GM19463 (cell line): ENCODE measurements around the gene RNF4.
"Not testable (repeated sequence)": the region's sequence is repeated elsewhere in the genome, so short reads cannot be mapped to it uniquely, and the experiment has no call there.

Source experiments
- ATAC-seq: cut with Tn5 transposase; IDR thresholded peaks from one replicate; pipeline ENCODE4 v1.9.1; 2021; ENCODE audit warnings: mild to moderate bottlenecking, moderate library complexity; ENCODE audit not compliant: unreplicated experiment

The RNF4 gene

DNA sequence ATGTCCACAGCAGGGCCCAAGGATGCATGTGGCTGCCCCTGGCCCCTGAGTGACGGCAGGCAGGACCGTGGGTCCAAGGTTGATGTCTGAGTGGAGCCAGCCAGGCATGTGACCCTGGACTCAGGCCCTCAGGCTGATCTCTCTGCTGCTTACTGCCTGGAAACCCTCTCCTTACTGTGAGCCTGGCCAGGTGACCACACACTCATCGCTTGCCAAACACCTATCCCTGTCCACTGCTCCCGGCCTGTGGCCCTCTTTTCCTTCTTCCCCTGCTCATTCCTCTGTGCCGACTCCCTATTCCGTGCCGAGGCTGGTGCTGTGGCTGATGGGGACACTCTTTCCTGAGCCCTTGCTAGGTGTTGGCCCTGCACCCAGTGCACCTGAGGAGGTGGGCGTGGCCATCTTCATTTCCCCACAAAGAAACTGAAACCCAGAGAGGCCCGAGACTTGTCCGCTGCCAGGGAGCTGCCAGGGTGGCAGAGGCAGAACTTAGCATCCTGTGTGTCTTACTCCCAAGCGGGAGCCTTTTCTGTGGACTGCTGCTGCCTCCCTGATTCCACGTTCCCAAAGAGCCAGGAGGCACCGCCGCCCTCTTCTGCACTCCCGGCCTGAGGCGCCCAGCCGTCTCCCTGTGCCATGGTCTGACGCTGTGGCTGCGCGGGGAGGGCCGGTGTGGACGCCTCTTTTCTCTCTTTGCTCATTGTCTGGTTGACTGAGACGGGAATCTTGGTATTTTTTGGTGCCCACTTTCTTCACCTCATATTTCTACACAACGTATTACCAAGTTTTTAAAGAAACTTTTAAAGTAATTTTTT lies 11.2 kb upstream of the RNF4 start:
- ATAC-seq: no peak

DNA sequence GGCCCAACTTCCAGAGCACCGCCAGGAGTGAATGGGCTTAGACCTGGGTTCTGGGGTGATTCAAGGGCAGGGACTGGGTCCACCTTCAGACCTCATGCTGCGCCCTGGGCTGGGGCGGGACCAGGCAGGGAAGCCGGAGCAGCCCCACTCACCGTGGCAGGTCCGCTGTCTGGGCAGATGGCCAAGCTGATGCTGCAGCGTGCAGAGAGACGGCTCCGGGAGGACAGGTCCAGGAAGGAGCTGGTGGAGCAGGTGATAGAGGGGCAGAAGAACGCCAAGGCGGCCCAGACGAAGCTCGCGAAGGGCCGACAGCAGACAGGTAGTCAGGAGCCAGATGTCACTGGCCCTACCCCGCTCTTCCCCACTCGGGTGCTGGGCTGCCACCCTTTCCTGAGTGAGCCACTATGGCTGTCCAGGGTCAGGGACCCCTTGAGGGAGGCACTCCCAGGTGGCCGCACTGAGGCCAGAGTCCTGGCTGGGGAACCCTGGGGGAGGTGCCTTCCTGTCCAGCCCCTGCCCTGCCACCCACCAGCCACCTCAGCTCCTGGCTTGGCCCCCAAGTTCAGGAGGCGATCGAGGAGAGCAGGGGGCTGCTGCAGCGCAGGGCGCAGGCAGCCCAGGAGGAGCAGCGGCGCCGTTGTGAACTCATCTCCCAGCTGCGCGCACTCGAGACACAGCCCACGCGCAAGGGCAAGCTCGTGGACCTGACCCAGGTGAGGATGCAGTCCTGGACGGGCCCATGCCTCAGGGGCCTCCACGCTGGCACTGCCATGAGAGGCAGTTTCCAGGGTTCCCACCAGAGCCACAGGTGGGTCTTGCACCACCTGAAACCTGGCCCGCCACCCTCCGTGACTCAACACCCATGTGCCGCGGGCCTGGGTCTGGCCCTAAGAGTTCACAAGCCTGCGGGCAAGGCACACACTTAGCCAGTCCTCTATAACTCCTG lies 10.1 kb upstream of the RNF4 start:
- ATAC-seq: no peak

DNA sequence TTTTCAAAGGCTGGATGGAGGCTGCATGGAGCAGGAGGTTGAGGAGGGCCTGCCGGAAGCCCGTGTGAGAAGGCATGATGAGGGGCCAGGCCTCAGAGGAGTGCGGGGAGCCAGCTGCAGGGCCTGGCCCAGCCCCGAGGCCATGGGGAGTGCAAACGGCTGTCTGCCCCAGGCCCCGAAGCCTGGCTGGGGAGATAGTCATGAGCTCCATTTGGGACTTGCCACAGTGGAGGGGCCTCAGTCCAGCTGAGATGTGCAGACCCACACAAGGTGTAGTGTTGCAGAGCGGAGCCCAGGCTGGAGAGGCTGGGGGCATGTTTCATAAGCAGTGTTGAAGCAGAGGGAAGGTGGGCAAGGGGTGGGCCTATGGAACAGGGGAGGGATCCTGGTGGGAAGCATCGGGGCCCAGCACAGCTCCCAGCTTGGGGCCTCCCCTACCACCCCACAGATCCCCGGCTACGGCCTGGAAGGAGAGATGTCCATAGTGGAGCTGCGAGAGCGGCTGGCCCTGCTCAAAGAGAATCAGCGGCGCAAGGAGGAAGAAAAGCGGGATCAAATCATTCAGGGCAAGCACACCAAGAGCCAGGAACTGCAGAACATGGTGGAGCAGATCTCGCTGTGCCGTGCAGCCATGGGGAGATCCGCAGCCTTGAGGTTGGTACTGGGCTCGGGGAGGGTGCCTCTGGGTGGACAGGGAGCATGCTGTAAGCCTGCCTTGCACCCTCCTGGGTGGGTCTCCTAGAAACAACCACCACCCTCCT lies 9.1 kb upstream of the RNF4 start:
- ATAC-seq: no peak

DNA sequence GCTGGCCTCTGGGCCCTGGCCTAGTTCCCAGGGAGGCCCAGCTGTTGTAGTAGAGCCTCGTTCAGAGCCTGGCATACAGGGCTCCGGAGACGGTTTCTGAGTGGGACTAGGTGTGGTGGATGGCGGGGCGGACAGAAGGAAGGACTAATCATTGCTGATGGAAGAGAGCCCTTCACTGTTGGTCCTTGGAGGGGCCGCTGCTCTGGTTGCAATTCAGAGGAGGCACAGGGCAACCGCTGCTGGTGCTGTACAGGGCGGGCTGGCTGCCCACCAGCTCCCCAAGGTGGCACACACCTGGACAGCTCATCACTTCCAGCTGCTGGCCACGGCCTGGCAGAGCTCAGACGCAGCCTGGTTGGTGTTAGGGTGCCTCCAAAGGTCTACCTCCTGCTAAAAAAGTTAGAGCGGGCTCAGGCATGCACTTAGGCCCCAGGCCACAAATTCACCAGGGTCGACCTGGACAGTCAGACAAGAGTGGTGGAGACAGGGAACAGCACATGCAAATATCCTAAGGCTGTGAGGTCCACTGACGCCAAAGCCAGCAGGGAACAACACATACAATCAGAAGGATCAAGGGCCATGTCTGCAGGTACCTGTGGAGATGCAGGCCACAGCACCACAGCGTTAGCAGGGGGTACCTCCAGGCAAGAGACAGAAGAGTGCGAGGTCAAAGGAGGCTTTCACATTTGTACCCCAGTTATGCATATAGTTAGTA lies 7.5 kb upstream of the RNF4 start:
- no peak for ATAC-seq

DNA sequence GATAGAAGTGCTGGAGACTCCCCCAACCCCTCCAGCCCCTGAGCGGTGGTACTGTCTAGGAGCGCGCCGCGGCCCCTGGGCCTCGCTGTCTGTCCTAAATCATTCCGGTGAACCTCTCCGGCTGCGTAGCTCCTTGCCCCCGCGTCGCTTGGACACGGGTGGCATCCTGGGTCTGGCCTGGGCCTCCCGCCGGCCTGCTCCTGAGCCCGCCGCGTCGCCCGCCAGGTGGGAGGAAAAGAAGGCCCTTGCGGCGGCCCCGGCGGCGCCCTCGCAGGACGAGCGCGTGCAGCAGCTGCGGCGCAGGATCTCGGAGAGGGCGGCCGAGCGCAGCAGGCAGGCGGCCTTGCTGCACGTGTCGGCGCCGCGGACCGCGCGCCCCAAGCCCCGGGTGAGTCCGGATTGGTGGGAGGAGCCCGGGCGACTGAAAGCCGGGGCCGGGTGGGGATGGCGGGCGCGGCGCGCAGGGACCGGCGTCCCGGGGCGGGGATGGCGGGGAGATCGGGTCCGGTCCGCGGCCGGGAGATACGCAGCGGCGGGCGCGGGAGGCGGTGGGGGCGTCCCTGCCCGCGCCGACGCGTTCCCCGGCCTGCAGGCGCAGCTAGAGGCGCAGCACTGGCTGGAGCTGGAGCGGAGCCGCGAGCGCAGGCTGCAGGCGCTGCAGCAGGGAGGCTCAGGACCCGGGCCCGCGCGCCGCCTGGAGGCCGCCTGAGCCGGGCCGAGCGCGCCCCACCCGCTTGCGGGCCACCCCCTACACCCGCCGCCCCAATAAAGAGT lies 6.5 kb upstream of the RNF4 start:
- ATAC-seq: peak; percentile 89

DNA sequence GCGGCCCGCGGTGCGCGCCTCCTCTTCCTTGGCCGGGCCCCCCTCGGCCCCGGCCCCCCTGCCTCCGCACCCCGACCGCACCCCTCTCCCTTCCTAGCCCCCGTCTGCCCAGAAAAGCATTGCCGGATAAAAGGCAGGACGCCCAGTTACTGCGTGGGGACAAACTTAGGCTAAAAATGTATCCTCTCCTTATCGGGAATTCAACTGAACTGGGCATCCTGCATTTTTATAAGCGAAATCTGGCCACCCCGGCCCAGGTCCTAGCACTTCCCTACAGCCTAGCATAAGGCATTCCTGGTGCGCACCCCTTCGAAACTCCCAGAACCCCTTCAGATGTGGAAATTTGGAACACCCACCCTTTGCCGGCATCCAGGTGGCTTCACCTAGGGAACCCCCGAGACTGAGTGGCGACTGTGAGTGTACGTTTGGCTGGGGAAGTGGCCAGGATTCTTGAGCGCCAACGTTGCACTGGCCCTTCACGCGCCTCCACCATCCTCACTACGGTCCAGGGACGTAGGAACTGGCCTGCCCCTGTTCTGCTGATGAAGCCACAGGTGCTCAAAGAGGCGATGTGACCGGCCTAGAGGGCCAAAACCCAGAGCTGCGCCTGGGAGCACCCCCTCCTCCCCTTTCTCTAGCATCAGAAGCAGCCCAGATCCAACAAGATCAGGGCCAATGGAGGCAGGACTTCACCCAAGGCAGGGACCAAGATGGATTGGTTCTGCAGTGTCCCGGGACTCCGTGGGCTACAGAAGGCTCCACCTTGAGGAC lies 5.7 kb upstream of the RNF4 start:
- ATAC-seq: no peak

DNA sequence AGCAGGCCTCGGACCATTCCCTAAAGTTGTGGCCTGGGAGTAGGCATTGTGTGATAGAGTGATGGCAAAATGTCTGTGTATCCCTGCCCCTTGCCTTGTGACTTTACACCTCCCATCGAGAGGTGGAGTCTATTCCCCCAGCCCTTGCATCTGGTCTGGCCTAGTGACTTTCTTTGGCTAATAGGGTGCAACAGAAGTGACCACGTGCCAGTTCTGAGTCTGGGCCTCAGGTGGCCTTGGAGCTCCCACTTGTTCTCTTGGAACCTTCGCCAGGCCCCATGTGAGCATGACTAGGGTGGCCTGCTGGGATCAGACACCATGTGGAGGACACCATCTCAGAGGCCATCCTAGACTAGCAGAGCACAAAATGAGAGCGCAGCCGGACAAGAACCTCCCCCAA lies 3.9 kb upstream of the RNF4 start:
- ATAC-seq: no peak

DNA sequence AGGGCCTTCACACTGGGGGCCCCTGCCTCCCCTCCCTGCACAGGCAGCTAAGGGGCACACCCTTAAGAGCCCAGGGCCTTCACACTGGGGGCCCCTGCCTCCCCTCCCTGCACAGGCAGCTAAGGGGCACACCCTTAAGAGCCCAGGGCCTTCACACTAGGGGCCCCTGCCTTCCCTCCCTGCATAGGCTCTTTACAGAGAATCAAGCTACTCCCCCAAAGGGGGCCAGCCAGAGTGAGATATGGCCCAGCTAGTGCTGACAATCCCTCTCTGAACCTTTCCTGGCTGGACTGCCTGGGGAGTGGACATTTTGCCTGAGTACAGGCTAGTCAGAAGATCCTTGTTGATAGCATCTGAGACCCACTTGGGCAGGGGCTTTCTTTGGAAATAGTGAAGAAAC lies 3.4 kb upstream of the RNF4 start:
- not testable (repeated sequence) for ATAC-seq

DNA sequence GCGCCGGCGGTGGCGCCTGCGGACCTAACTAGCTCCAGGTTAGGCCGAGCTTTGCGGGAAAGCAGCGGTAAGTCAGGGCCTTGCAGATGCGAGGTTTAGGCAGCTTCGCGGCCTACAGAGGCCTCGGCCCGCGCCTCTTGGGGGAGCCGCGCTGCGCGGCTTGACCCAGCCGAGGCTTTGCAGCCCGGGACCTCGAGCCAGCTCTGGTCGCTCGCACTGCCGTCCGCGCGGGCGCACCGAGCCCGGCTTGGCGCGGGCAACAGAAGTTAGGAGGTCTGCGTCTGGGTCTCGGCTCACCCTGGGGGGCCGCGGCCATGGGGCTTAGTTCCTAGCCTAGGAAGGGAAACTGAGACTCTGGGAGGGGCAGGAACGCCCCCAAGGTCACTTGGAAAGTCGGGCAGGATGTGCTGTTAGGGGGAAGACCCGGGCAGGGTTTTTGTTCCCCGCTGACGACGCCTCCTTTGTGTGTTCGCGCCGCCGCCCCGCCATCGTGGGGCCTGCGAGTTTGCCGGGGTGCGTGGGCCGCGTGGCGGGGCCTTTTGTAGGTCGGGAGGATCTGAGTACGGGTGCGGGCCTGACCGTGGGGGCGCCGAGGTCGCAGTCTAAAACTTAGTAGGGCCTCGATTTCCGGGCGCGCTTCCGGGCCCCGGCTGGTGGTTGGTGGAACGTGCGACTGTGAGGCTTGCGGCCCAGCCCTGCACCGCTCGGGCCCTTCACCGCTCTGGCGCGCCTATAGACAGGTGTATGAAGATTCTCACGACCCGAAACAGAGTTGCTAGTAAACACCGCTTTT lies 482 bp downstream of the RNF4 start:
- peak; percentile 45 for ATAC-seq

DNA sequence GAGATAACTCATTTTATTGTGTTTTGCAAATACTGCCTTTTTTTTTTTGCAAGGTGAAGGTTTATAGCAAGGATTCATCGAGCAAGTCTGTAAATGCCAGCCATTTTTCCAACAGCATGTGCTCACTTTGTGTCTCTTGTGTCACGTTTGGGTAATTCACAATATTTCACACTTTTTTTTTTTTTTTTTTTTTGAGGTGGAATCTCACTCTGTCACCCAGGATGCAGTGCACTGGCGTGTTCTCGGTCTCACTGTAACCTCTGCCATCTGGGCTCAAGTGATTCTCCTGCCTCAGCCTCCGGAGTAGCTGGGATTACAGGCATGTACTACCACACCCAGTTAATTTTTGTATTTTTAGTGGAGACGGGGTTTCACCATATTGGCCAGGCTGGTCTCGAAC lies 1.9 kb downstream of the RNF4 start:
- no peak for ATAC-seq

DNA sequence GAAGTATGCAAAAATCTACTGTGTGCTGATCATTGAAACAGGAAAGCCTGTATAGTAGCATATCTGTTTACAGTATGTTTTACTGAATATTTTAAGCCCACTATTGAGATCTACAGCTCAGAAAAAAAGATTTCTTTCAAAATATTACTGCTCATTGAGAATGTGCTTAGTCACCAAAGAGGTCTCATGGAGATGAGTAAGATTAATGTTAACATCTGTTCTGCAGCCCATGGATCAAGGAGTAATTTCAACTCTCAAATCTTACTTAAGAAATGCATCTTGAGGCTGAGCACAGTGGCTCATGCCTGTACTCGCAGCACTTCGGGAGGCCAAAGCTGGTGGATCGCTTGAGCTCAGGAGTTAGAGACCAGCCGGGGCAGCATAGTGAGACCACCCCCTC lies 3.3 kb downstream of the RNF4 start:
- no peak for ATAC-seq

DNA sequence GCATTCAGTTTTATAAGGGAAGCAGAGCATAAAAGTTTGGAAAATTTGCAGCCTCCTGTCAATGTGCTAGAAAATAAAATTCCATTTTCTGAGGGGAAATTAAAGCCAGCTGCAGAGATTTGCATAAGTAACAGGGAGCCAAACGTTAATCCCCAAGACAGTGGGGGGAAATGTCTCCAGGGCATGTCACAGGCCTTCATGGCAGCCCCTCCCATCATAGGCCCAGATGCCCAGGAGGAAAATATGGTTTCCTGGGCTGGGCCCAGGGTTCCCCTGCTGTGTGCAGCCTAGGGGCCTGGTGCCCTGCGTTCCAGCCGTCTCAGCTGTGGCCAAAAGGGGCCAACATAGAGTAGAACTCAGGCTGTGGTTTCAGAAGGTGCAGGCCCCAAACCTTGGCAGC lies 9.3 kb downstream of the RNF4 start:
- ATAC-seq: no peak

DNA sequence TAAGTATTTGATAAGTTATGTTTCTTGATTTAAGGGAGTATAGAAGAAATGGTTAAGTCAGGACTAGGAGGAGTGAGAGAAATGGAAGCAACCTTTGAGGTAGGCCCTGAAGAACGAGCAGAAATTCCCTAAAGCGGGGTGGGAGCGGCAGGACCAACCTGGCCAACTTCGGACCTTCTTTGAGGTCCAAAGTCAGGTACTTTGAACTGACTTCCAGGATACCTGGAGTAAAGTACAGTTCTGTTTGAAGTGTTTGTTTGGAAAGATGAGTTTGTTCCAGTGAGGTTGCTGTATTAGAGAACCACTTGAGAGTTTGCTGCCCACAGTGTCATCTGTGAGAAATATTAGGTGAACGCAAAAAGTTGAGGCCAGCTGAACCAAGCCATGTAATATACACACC lies 11.7 kb downstream of the RNF4 start:
- no peak for ATAC-seq

DNA sequence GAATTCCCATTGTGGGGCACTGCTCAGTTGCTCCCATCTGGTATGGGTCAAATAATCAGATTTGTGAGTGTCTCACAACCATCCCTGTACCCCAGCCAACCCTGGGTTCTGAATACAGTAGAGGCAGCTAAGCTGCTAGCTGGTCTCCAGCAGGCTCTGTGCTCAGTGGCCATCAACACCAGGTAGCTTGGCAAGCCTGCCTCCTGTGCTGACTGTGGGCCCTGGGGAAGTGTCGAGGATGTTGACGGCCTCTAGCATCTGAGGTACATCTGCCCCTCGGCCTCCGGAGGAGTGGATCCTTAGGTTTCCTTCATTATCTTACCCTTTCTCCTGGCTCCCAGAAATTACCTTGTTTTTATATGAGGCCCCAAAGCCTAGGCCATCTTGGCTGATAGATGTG lies 13.3 kb downstream of the RNF4 start:
- no peak for ATAC-seq

DNA sequence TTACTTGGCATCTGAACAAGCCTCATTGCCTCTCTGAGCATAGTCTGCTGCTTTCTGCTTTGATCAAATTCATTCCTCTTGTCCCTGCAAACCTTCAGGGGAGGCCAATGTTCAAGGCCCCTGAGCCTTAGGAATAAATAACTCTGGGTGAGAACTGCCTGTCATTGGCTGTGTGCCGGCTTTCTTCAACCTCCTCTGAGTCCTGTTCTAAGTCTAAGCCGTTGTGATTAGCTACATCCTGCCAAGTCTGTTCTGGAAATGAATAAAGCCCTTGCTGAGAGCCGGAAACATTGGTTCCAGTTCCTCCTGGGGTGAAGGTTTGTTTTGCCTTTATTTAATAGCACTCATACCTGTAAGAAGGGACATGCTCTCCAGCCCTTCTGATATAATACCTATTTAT lies 13.8 kb downstream of the RNF4 start:
- ATAC-seq: peak; percentile 46

DNA sequence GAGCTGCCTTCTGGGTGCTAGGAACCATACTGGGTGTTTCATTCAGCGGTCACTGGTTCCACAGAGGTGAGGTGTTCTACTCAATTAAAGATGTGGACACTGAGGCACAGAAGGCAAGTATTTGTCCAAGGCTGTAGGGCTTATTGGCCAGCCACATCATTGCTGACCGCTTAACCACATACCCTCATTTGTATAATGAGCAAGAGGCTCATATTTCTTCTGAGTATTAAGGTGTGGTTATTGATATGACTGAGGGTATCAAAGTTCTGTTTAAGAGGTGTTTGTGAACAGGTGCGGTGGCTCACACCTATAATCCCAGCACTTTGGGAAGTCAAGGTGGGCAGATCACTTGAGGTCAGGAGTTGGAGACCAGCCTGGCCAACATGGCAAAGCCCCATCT lies 14.3 kb downstream of the RNF4 start:
- no peak for ATAC-seq

DNA sequence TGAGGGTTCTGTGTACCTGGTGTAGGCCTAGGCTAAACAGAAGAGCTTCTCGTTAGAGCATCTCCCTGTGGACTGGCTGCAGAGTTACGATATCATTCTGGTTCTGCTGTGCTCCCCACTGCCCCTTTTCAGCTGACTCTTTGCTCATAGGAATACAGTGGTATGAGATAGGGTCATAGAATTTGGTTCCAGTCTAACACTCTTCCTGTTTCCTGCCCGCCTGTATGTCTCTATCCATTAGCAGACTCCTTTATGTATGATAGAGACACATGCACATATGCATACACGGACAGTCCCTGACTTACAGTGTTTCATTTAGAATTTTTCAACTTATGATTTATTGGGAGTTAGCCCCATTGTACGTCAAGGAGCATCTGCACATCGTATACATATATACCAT lies 15.3 kb downstream of the RNF4 start:
- ATAC-seq: no peak

DNA sequence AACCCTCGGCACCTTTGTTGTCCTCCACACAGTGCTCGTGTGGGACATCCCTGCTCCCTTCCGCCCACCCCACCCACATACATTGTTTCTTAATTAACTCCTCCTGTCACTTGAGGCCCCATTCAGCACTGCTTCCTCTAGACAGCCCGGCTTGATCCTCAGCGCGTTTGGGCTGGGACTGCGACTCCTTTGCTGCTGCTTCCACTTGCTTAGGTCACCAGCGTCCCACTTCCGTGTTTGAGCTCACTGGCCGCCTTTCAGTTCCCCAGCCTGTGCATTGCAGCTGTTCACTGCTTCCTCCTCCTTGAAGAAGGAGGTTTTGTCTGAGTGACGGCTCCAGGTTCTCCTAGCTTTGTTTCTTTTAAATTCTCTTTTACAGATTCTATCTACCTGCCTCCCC lies 16.1 kb downstream of the RNF4 start:
- ATAC-seq: peak; percentile 68
